OCI-LY7 (cell line): ENCODE measurements around the gene CRCP. TPM values are rescaled to one million over a fixed set of nuclear protein-coding genes. Genes with fewer than 3 reads are reported as not detected.

Experiments used
- BruUV-seq: library from RNA; stranded (reverse); fragments of 400-500 nt; replicated peaks from 2 replicates; lab custom pipeline; 2021; lab: Mats Ljungman, UMichigan
- CTCF ChIA-PET: fragments of 300-600 bp; sonication (Branson Sonifier 250); formaldehyde crosslinking; loops from one replicate; lab custom pipeline; 2022; ENCODE audit warnings: antibody characterized with exemption; ENCODE audit not compliant: unreplicated experiment; lab: Charles Lee
- POLR2A ChIA-PET: fragments of 300-600 bp; sonication (Branson Sonifier 250); formaldehyde crosslinking; loops from one replicate; lab custom pipeline; 2022; ENCODE audit warnings: antibody characterized with exemption; lab: Charles Lee
- DNase-seq: peaks from one replicate; pipeline ENCODE4 v3.0.0-alpha.2; 2015; ENCODE audit warnings: low spot score
- H2AFZ ChIP-seq: fragments of 200-600 bp; sonication (generic), shearing (Covaris generic); 2 replicates; pipeline ENCODE4 v1.6.1; 2014; ENCODE audit warnings: mild to moderate bottlenecking, antibody characterized with exemption, low read length, moderate library complexity
- H3K27ac ChIP-seq: fragments of 200-600 bp; sonication (generic); 2 replicates; pipeline ENCODE4 v1.5.1; 2014; ENCODE audit warnings: mixed run types, low read depth, mild to moderate bottlenecking, moderate library complexity, low read length, inconsistent platforms; ENCODE audit not compliant: poor library complexity, severe bottlenecking
- H3K36me3 ChIP-seq: fragments of 200-600 bp; sonication (generic); 2 replicates; pipeline ENCODE4 v1.6.1; 2014; ENCODE audit warnings: mild to moderate bottlenecking, antibody characterized with exemption, low read length, moderate library complexity, mixed read lengths; ENCODE audit not compliant: insufficient read depth
- H3K4me1 ChIP-seq: fragments of 200-600 bp; sonication (generic); 2 replicates; pipeline ENCODE4 v1.5.1; 2014; ENCODE audit warnings: mild to moderate bottlenecking, low read length; ENCODE audit not compliant: insufficient read depth, poor library complexity, severe bottlenecking
- H3K4me2 ChIP-seq: fragments of 200-600 bp; sonication (generic); 2 replicates; pipeline ENCODE4 v1.6.1; 2014; ENCODE audit warnings: mild to moderate bottlenecking, low read length
- H3K4me3 ChIP-seq: fragments of 200-600 bp; sonication (generic); 2 replicates; pipeline ENCODE4 v1.5.1; 2014; ENCODE audit warnings: mild to moderate bottlenecking, low read depth, low read length; ENCODE audit not compliant: poor library complexity, severe bottlenecking
- H3K79me2 ChIP-seq: fragments of 200-600 bp; sonication (generic); 2 replicates; pipeline ENCODE4 v1.6.1; 2016; ENCODE audit warnings: low read depth, mild to moderate bottlenecking, low read length, moderate library complexity, mixed read lengths; ENCODE audit not compliant: insufficient read depth
- H3K9me2 ChIP-seq: fragments of 200-600 bp; sonication (generic); 2 replicates; pipeline ENCODE4 v1.6.1; 2016; ENCODE audit warnings: mild to moderate bottlenecking, low read length, mixed read lengths; ENCODE audit not compliant: insufficient read depth
- H3K9me3 ChIP-seq: fragments of 200-600 bp; sonication (generic); 2 replicates; pipeline ENCODE4 v1.6.1; 2014; ENCODE audit warnings: mild to moderate bottlenecking, mixed run types, low read length, mixed read lengths
- H4K20me1 ChIP-seq: fragments of 200-600 bp; sonication (generic); 2 replicates; pipeline ENCODE4 v1.6.1; 2014; ENCODE audit warnings: mild to moderate bottlenecking, antibody characterized with exemption, low read length, moderate library complexity, mixed read lengths; ENCODE audit not compliant: insufficient read depth
- EZH2phosphoT487 ChIP-seq: fragments of 200-600 bp; sonication (generic); IDR thresholded peaks from 2 replicates; pipeline ENCODE4 v1.6.1; 2018; ENCODE audit warnings: low read depth, borderline replicate concordance, mild to moderate bottlenecking, mixed run types, antibody characterized with exemption, low read length, moderate library complexity, mixed read lengths
- intact Hi-C: fragments of 100-400 bp; cut with micrococcal nuclease; formaldehyde crosslinking; loops from one replicate; pipeline ENCODE4 v1.10.0; 2022; ENCODE audit not compliant: unreplicated experiment
- total RNA-seq, 2 experiments: library from RNA; depleted of rRNA in 1 of 2; stranded (reverse); fragments of >200 nt in 1 of 2; shearing (Covaris generic) in 1 of 2; gene quantifications; 2 replicates each; pipeline ENCODE4 v1.2.3, GENCODE V29; 2014 to 2022
- TF ChIP-seq, protein P1 (sequence below): fragments of 200-600 bp; sonication (generic); conservative IDR thresholded peaks from 2 replicates; pipeline ENCODE4 v1.5.1; 2014; ENCODE audit warnings: mild to moderate bottlenecking, antibody characterized with exemption, low read length, moderate library complexity, mixed read lengths

CRCP gene
- total RNA-seq, 2 experiments from 2014 or later = 25.1 to 28.3 TPM

DNA sequence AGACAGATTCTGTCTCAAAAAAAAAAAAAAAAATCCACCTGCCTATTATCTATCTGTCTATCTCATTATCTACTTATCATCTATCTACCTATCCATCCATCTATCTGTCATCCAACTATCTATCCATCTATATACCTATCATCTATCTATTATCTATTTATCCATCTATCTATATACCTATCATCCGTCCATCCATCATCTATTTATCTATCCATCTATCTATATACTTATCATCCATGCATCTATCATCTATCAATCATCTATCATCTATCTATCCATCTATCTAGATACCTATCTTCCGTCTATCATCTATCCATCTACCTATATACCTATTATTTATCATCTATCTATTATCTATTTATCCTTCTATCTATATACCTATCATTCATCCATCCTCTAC, 74.0 kb downstream of the CRCP start:
- no peaks in the 10 kb centered on the region for H4K20me1 ChIP-seq
- no TSS peak for BruUV-seq
- H3K9me2 ChIP-seq = no peaks in the 10 kb centered on the region
- no peaks in the 10 kb centered on the region for H3K79me2 ChIP-seq
- no peaks in the 10 kb centered on the region for H3K36me3 ChIP-seq
- ChIA-PET CTCF (no interaction called here), POLR2A (interaction anchor here (0.7 kb wide), 1 partner anchor 106 kb away, joined by 3 read pairs; no protein-coding TSS in a partner anchor)
- H2AFZ ChIP-seq = no peak overlapping the region
- no peak overlapping the region for H3K4me2 ChIP-seq
- no peak for DNase-seq
- no peak overlapping the region for H3K27ac ChIP-seq
- TF ChIP-seq EZH2phosphoT487 = no peak
- TF ChIP-seq, protein P1, sequence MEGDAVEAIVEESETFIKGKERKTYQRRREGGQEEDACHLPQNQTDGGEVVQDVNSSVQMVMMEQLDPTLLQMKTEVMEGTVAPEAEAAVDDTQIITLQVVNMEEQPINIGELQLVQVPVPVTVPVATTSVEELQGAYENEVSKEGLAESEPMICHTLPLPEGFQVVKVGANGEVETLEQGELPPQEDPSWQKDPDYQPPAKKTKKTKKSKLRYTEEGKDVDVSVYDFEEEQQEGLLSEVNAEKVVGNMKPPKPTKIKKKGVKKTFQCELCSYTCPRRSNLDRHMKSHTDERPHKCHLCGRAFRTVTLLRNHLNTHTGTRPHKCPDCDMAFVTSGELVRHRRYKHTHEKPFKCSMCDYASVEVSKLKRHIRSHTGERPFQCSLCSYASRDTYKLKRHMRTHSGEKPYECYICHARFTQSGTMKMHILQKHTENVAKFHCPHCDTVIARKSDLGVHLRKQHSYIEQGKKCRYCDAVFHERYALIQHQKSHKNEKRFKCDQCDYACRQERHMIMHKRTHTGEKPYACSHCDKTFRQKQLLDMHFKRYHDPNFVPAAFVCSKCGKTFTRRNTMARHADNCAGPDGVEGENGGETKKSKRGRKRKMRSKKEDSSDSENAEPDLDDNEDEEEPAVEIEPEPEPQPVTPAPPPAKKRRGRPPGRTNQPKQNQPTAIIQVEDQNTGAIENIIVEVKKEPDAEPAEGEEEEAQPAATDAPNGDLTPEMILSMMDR = no peak
- H3K4me1 ChIP-seq = no peaks in the 10 kb centered on the region
- no peaks in the 10 kb centered on the region for H3K9me3 ChIP-seq
- intact Hi-C loops = no loop called here
- H3K4me3 ChIP-seq = no peak overlapping the region

DNA sequence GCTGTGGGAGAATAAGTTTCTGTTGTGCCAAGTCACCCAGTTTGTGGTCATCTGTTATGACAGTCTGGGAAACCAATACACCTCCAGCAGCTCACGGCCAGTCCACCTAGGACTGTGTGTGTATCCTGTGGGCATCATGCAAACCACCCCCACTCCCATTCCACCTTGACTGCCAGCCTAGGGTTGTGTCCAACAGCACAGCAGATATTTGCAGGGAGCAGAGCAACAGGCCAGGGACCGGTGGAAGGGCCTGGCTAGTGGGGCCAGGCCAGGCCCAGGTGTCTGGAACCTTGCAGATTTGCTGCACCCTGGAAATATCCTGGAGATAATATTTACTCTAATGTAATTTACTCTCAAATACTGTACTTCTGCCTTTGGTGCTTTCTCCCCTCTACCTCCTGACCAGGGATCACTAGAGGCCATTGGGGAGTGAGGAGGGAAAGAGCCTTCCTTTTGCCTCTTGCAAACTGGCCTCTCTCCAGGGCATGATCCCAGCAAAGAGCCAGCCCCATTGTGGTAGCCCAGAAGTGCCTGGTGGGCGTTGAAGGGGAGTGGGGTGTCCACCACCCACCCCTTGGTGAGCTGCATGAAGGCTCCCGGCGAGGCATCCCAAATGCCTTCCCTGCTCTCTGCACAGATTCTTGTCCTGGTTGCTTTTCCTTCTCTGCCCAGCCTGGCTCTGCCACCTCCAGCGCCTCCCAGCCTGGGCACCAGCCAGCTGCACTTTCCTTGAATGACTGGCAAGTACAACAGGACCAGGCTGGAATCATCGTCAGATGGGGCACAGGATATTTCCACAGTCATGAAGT, 75.3 kb downstream of the CRCP start:
- H2AFZ ChIP-seq = no peak overlapping the region
- intact Hi-C loops = no loop called here
- H3K36me3 ChIP-seq = no peaks in the 10 kb centered on the region
- no peaks in the 10 kb centered on the region for H3K4me1 ChIP-seq
- POLR2A ChIA-PET = interaction anchor here (0.8 kb wide), 1 partner anchor 12 kb away, joined by 3 read pairs; no protein-coding TSS in a partner anchor
- H3K9me3 ChIP-seq = no peaks in the 10 kb centered on the region
- H3K27ac ChIP-seq = no peak overlapping the region
- no peak for DNase-seq
- no peaks in the 10 kb centered on the region for H3K9me2 ChIP-seq
- CTCF ChIA-PET = no interaction called here
- H3K79me2 ChIP-seq = no peaks in the 10 kb centered on the region
- no peak overlapping the region for H3K4me2 ChIP-seq
- BruUV-seq = no TSS peak
- H4K20me1 ChIP-seq = no peaks in the 10 kb centered on the region
- H3K4me3 ChIP-seq = no peak overlapping the region
- TF ChIP-seq EZH2phosphoT487 = no peak
- TF ChIP-seq, protein P1 = no peak

DNA sequence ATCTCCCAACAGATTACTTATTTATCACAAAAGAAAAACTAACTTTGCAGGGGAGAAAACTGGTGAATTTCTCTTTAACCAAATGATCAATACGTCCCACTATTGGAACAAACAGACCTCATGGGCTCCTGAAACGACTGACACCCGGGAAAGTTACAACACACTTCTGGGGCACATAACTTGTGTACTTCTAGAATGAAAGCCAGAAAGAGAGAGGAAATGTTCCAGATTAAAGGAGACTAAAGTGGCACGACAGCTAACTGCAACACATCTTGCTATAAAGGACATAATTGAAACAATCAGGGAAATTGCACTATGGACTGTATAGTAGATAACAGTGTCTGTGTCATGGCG, 75.8 kb downstream of the CRCP start:
- Histone ChIP-seq H3K79me2 (no peaks in the 10 kb centered on the region), H4K20me1 (no peaks in the 10 kb centered on the region), H3K4me3 (no peak overlapping the region), H2AFZ (no peak overlapping the region), H3K36me3 (no peaks in the 10 kb centered on the region), H3K27ac (no peak overlapping the region), H3K4me1 (no peaks in the 10 kb centered on the region), H3K9me3 (no peaks in the 10 kb centered on the region), H3K9me2 (no peaks in the 10 kb centered on the region), H3K4me2 (no peak overlapping the region)
- no TSS peak for BruUV-seq
- ChIA-PET POLR2A (interaction anchor here (0.8 kb wide), 1 partner anchor 12 kb away, joined by 3 read pairs; no protein-coding TSS in a partner anchor), CTCF (no interaction called here)
- intact Hi-C loops = no loop called here
- no peak for DNase-seq
- TF ChIP-seq, protein P1 = no peak
- TF ChIP-seq EZH2phosphoT487 = no peak
